Esophagus mucosa (tissue), 1 donor: ENCODE results near the gene FAM76B. TPM values are rescaled to one million over a fixed set of nuclear protein-coding genes. Genes with fewer than 3 reads are reported as not detected.

Experiments
- ATAC-seq: fragments of 200-7000 bp; cut with Tn5 transposase; one replicate; pipeline ENCODE4 v1.9.1; 2020
- total RNA-seq: library from RNA; stranded (reverse); gene quantifications from one replicate; pipeline ENCODE4 v1.2.4, GENCODE V29; 2023
- donor health status: DM: yes; HTN: yes; CAD: no.

Gene FAM76B
- total RNA-seq, 1 donor from 2014 or later: 13.6 TPM

GRCh38 chr11:95791709-95792033 is 2.1 kb upstream of the FAM76B start:
- ATAC-seq: no peak

- peak; percentile 15 for ATAC-seq
Measured at GRCh38 chr11:95790933-95791708, 1.5 kb upstream of the FAM76B start.

GRCh38 chr11:95790123-95790932 is 746 bp upstream of the FAM76B start, which contains the start of gene CEP57:
CEP57 (plus strand) TSS chr11:95790498; CDS start chr11:95790699, 201 bp downstream.
- peak; percentile 91 for ATAC-seq

GRCh38 chr11:95788921-95789505 is 569 bp downstream of the FAM76B start:
- no peak for ATAC-seq

DNA sequence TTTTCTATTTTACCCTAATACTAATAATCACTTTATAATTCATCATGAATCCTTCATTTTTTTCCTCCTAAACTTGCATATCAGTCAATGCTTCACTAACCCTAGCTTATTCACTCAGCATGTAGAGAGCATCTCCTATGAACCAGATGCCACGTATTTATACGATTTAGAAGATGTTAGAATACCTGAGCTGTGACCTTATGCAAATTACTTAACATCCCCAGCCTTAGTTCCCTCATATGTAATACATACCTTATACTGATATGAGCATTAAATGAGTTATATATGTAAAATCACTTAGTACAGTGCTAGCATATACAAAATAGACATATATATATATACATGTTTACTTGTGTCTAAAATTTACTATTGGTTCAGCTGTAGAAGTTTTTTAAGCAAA is 9.0 kb downstream of the FAM76B start:
- ATAC-seq: no peak

DNA sequence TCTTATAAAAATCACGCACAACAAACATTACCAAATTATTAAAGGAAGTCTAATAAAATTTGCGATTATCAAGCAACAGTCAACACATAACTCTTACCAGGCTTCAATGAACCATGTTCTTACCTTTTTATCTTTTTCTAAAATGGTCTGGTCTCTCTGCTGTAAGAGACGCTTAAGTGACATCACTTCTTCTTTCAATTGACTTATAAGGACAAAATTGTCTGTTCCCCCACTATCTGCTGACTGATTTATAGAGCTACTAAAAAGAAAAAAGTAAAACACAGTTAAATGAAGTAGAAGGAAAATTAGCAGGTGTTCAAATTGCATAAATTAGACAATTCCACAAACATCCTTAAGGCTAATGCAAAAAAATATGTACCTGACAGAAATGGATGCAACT is 10.9 kb downstream of the FAM76B start:
- ATAC-seq: no peak

- ATAC-seq: no peak
Measured at GRCh38 chr11:95776859-95777258, 12.7 kb downstream of the FAM76B start.

DNA sequence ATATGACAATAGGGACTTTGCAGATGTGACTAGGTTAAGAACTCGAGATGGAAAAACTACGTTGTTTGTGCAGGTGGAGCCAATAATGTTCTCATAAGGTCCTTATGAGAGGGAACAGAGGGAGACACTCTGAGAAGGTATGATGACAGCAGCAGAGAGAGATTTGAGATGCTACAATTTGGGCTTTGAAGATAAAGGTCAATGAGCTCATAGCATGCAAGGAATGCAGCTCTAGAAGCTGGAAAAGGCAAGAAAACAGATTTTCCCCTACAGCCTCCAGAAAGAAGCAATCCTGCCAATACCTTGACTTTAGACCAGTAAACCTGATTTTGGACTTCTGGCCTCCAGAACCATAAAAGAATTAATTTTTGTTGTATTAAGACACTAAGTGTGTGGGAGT is 21.1 kb downstream of the FAM76B start:
- no peak for ATAC-seq

DNA sequence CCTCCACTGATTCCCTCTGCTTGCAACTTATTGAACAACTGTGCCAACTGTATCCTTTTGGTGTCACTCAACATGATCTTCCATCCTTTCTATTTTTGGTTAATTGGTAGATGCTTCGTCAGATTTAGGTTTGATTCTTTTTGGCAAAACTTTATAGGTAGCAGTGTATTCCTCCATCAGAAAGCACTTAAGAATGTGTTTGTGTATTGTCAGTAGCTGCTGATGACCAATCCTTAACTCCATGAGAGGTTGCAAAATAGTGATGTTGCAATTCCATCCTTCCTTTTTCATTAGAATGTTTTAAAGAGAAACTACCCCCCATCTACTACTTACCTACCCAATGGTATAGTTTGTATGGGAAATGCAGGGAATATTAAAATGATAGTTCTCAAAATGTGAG is 22.1 kb downstream of the FAM76B start:
- ATAC-seq: no peak

DNA sequence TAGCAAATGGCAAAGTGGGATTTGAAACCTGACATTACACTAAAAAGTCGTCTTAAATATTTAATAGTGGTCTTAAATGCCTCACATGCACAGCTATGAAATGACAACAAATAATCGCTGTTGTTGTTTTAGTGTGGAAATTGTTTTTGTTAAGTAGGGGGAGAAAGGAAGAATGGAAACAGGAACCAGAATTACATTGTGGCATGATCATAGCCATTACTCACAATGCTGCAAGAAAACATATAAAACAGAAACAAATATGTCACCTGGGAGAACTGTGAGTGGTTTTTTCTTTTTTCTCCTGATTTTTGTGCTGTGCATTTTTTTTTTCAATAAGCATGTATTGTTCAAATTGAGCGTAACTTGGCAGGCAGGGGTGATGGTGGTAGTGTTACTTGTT is 22.9 kb downstream of the FAM76B start:
- no peak for ATAC-seq

DNA sequence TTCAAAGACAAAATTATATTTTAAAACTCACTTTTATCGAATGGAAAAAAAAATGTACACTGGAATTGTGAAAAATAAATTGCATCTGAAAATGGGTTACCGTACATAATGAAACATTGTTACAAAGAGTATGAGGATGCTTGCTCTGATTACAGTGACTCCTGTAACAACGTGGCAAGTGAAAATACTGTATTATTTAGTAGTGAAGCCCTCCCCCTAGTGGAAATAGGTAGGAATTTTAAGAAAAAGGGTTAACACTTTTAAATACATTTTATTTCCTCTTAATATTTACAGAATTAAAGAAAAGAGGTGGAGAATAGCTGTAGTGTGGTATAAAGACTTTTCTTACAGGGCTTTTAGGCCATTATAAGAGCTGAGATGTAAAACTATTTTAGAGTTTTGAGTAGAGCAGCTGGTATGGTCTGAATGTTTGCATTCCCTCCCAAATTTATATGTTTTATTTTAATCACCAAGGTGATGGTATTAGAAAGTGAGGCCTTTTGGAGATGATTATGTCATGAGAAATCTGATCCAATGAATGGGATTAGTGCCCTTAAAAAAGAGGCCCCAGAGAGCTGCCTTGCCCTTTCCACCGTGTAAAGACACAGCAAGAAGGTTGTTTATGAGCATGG is 25.2 kb downstream of the FAM76B start:
- peak; percentile 84 for ATAC-seq

GRCh38 chr11:95762534-95762933 is 27.0 kb downstream of the FAM76B start:
- no peak for ATAC-seq

GRCh38 chr11:95760941-95761340 is 28.6 kb downstream of the FAM76B start:
- no peak for ATAC-seq

- ATAC-seq: no peak
Measured at GRCh38 chr11:95751515-95751914, 38.1 kb downstream of the FAM76B start.

DNA sequence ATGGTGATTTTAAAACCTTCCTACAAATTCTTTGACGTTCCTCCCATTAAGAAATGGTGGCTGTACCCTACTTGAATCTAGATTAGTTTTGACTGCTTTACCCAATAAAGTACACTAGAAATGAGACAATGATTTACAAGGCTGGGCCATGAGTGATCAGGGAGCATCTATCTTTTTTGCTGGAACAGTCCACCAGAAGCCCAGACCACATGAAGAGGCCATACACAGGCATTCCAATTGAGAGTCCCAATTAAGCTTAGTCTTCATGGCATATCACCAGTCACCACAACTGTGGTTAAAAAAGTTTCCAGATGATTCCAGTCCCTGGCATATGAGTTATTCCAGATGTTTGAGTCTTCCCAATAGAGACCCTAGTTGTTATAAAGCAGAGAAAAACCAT is 39.5 kb downstream of the FAM76B start:
- no peak for ATAC-seq

DNA sequence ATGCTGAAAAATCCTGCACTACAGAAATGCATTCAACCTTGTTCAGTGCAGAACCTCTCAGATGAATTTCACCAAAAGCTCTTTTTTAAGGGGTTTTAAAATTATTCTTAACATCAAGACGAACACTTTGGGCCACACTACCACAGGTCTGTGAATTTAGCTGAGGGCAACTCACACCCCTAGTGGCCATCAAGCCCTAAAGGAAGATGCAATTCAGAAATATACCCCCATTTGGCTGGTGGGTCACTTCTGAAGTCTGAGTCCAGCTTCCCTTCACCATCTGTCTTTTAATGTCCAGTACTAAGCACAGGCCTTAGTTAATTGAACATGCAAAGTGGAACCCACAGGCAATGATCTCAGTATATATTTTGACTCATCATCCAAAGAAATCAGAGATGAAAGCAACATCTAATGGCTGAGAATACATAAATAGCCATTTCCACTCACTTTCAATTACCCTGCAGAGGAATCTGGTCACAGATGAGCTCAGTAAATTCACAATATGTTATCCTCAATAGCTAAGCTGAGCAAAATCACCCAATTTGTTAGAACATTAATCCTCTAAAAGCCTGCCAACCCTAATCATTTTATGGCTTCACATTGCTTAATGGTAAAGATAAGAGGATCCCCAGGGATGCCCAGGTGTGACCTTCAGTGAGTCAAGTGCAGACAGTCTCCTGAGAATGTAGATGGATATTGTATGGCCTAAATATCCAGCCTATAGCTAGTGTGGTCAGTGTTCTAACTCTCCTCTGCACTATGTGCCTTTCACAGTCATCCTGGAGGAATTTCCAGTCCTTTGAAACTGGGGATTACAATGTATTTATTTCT is 50.3 kb downstream of the FAM76B start:
- ATAC-seq: no peak

GRCh38 chr11:95736809-95737208 is 52.8 kb downstream of the FAM76B start:
- no peak for ATAC-seq

DNA sequence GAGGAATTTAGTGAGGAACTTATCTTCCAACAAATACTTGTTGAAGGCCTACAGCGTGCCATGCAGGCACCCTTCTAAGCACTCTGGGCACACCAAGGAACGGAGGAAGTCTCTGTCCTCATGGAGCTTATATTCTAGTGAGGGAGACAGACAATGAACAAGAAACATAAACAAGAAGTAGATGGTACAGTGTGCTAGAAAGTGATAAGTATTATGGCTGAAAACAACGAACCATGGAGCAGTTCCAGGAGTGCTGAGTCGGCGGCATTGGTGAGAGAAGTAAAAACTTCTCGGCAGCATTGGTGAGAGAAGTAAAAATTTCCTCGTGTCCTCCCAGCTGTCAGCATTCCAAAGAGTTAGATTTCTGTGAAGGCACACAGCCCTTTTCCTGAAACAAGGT is 53.2 kb downstream of the FAM76B start:
- no peak for ATAC-seq

DNA sequence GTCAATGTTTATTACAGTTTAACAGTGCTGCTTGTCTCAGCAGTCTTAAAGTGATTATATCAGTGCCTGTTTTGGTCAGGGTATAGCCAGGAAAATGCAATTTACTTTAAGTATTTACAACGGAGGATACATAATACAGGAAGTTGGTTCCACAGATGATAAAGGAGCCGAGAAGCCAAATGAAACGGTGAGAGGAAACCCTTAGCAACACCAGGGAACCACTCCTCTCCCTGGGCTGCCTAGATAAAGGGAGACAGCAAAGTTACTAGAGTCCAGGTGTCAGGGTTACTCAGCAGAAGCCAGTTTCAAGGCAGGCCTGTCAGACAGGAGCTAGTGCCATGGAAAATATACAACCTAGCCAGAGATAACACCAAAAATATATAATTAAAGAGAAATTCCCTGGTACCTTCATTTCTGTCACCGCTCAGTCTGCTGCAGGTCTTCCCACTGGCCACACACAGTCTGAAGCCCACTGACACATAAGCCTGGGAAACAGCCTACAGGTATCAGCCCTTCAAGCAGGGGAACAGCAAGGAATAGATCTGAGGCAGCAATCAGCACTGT is 55.5 kb downstream of the FAM76B start:
- no peak for ATAC-seq

GRCh38 chr11:95732930-95733602 is 56.5 kb downstream of the FAM76B start:
- no peak for ATAC-seq

GRCh38 chr11:95729462-95729861 is 60.1 kb downstream of the FAM76B start:
- ATAC-seq: no peak
